Urinary bladder (tissue), 4 donors: Measurements from ENCODE around the gene TMEM117. TPM values are rescaled to one million over a fixed set of nuclear protein-coding genes. Genes with fewer than 3 reads are reported as not detected.
A peak's percentile ranks its signal among the peaks of the same experiment; 100 is the strongest.

Source experiments
- DNase-seq: peaks from one replicate; pipeline ENCODE4 v3.0.0-alpha.2; 2015; ENCODE audit errors: extremely low spot score
- H3K27ac ChIP-seq: one replicate; pipeline ENCODE4 v1.5.1; 2013; ENCODE audit warnings: low read depth, mild to moderate bottlenecking, moderate library complexity
- H3K36me3 ChIP-seq: one replicate; pipeline ENCODE4 v1.6.1; 2013; ENCODE audit warnings: mild to moderate bottlenecking, moderate library complexity; ENCODE audit not compliant: insufficient read depth
- H3K4me1 ChIP-seq: one replicate; pipeline ENCODE4 v1.6.1; 2013; ENCODE audit warnings: mild to moderate bottlenecking, moderate library complexity; ENCODE audit not compliant: insufficient read depth
- H3K4me3 ChIP-seq: one replicate; pipeline ENCODE4 v1.5.1; 2013; ENCODE audit warnings: low read depth, low read length
- whole genome bisulfite sequencing: extraction: QIAGEN DNeasy Blood & Tissue Kit; methylation state at CpG from one replicate; pipeline ENCODE4 v1.1.7; 2013; 5-methylcytosine and 5-hydroxymethylcytosine counted together
- polyA plus RNA-seq: library from polyadenylated mRNA; stranded (reverse); fragments of 200-250 nt; gene quantifications from one replicate; pipeline ENCODE4 v1.2.3, GENCODE V29; 2013
- total RNA-seq: library from RNA; depleted of rRNA; stranded (reverse); fragments of >200 nt; gene quantifications from one replicate; pipeline ENCODE4 v1.2.3, GENCODE V29; 2014
- donor health status: healthy with polysubstance abuse.
- donor health status: healthy.

TMEM117 gene
- total RNA-seq (31.1 TPM), polyA plus RNA-seq (9.2 TPM)

- peak; percentile 15 for DNase-seq
- Histone ChIP-seq H3K36me3 (no peaks in the 10 kb centered on the region), H3K4me3 (peak within 1 kb of the TSS; percentile 88), H3K27ac (peak within 1 kb of the TSS; percentile 99), H3K4me1 (no peaks in the 10 kb centered on the region)
- under 1% methylated on average over 103 of the region's 103 CpGs for WGBS
These were observed at the start of gene TMEM117 for GRCh38 chr12:43835656-43836474. Gene TMEM117, plus strand, starts transcription at chr12:43836081.

- no peaks in the 10 kb centered on the region for H3K4me1 ChIP-seq
- H3K27ac ChIP-seq: no peak overlapping the region
- no peak for DNase-seq
- no peak overlapping the region for H3K4me3 ChIP-seq
- H3K36me3 ChIP-seq: peaks cover 11% of the 10 kb centered on the region
These were observed 48.8 kb upstream of the TMEM117 start for GRCh38 chr12:43786899-43787693.

GRCh38 chr12:43789941-43790340, 45.9 kb upstream of the TMEM117 start:
- Histone ChIP-seq H3K27ac (no peak overlapping the region), H3K4me1 (no peaks in the 10 kb centered on the region), H3K4me3 (no peak overlapping the region), H3K36me3 (peaks cover 6% of the 10 kb centered on the region)
- DNase-seq: no peak

GRCh38 chr12:43795716-43796280, 40.1 kb upstream of the TMEM117 start:
- no peak overlapping the region for H3K27ac ChIP-seq
- H3K4me3 ChIP-seq: no peak overlapping the region
- H3K4me1 ChIP-seq: no peaks in the 10 kb centered on the region
- no peaks in the 10 kb centered on the region for H3K36me3 ChIP-seq
- no peak for DNase-seq
- WGBS: 76% methylated on average over 2 of the region's 2 CpGs

GRCh38 chr12:43797561-43798217, 38.2 kb upstream of the TMEM117 start:
- no peak overlapping the region for H3K27ac ChIP-seq
- H3K36me3 ChIP-seq: no peaks in the 10 kb centered on the region
- WGBS: 77% methylated on average over 4 of the region's 4 CpGs
- no peak for DNase-seq
- no peak overlapping the region for H3K4me3 ChIP-seq
- no peaks in the 10 kb centered on the region for H3K4me1 ChIP-seq

- Histone ChIP-seq H3K36me3 (no peaks in the 10 kb centered on the region), H3K27ac (peak overlapping the region; percentile 100), H3K4me1 (no peaks in the 10 kb centered on the region), H3K4me3 (peak overlapping the region; percentile 80)
- DNase-seq: no peak
- WGBS: 6% methylated on average over 20 of the region's 20 CpGs
These were observed 30.6 kb upstream of the TMEM117 start for GRCh38 chr12:43805149-43805859.

- DNase-seq: peak; percentile 64
- Histone ChIP-seq H3K4me3 (peak within 1 kb of the TSS; percentile 80), H3K4me1 (no peaks in the 10 kb centered on the region), H3K36me3 (no peaks in the 10 kb centered on the region), H3K27ac (peak within 1 kb of the TSS; percentile 100)
- WGBS: under 1% methylated on average over 89 of the region's 89 CpGs
These were observed 29.8 kb upstream of the TMEM117 start, which contains the start of gene TWF1 for GRCh38 chr12:43805860-43806736. Gene TWF1, minus strand, starts transcription at chr12:43806317. Its CDS starts 72 bp downstream, at chr12:43806245.

- peak overlapping the region; percentile 80 for H3K4me3 ChIP-seq
- H3K27ac ChIP-seq: peak overlapping the region; percentile 100
- DNase-seq: no peak
- H3K36me3 ChIP-seq: no peaks in the 10 kb centered on the region
- no peaks in the 10 kb centered on the region for H3K4me1 ChIP-seq
- 2% methylated on average over 3 of the region's 3 CpGs for WGBS
These were observed 29.2 kb upstream of the TMEM117 start for GRCh38 chr12:43806737-43807072.

- H3K27ac ChIP-seq: no peak overlapping the region
- no peaks in the 10 kb centered on the region for H3K4me1 ChIP-seq
- DNase-seq: no peak
- H3K4me3 ChIP-seq: no peak overlapping the region
- no peaks in the 10 kb centered on the region for H3K36me3 ChIP-seq
- WGBS: 73% methylated on average over 3 of the region's 3 CpGs
These were observed 28.5 kb upstream of the TMEM117 start for GRCh38 chr12:43807386-43807785.

GRCh38 chr12:43812057-43812456, 23.8 kb upstream of the TMEM117 start:
- WGBS: 86% methylated on average over 2 of the region's 2 CpGs
- no peak overlapping the region for H3K27ac ChIP-seq
- no peak overlapping the region for H3K4me3 ChIP-seq
- peak; percentile 15 for DNase-seq
- no peaks in the 10 kb centered on the region for H3K36me3 ChIP-seq
- H3K4me1 ChIP-seq: no peaks in the 10 kb centered on the region

- no peak overlapping the region for H3K27ac ChIP-seq
- no peak for DNase-seq
- WGBS: 96% methylated on average over 4 of the region's 4 CpGs
- no peak overlapping the region for H3K4me3 ChIP-seq
- H3K4me1 ChIP-seq: no peaks in the 10 kb centered on the region
- H3K36me3 ChIP-seq: no peaks in the 10 kb centered on the region
These were observed 23.0 kb upstream of the TMEM117 start for GRCh38 chr12:43812926-43813325.

GRCh38 chr12:43815416-43815815, 20.5 kb upstream of the TMEM117 start:
- WGBS: 55% methylated on average over 3 of the region's 3 CpGs
- Histone ChIP-seq H3K4me1 (no peaks in the 10 kb centered on the region), H3K27ac (no peak overlapping the region), H3K4me3 (no peak overlapping the region), H3K36me3 (no peaks in the 10 kb centered on the region)
- DNase-seq: no peak
